IMR-90 (cell line): ENCODE results near the gene SERP2. TPM values are rescaled to one million over a fixed set of nuclear protein-coding genes. Genes with fewer than 3 reads are reported as not detected.

Experiments
- ATAC-seq: fragments of 200-7000 bp; cut with Tn5 transposase; 2 replicates; pipeline ENCODE4 v1.9.1; 2020; ENCODE audit warnings: low read depth, mild to moderate bottlenecking, moderate library complexity
- BruUV-seq: library from RNA; stranded (reverse); fragments of 400-500 nt; replicated peaks from 2 replicates; lab custom pipeline; 2021; lab: Mats Ljungman, UMichigan
- CTCF ChIA-PET: fragments of 300-600 bp; formaldehyde crosslinking; extraction: SDS; loops from one replicate; lab custom pipeline; 2021; ENCODE audit warnings: antibody characterized with exemption; lab: Yijun Ruan, JAX
- POLR2A ChIA-PET: fragments of 300-600 bp; sonication (Branson Sonifier 250); formaldehyde crosslinking; loops from one replicate; lab custom pipeline; 2022; ENCODE audit warnings: antibody characterized with exemption; ENCODE audit not compliant: unreplicated experiment; lab: Charles Lee
- DNase-seq: peaks from one replicate; pipeline ENCODE4 v3.0.0; 2013
- H2AFZ ChIP-seq: replicated peaks from 2 replicates; pipeline ENCODE3; 2013; ENCODE audit warnings: low read length, mild to moderate bottlenecking; ENCODE audit not compliant: poor library complexity
- H2AK5ac ChIP-seq: 2 replicates; pipeline ENCODE4 v1.6.1; 2013; ENCODE audit warnings: low read depth, low read length, inconsistent platforms
- H2AK9ac ChIP-seq: replicated peaks from 2 replicates; pipeline ENCODE3; 2013; ENCODE audit warnings: mild to moderate bottlenecking, low read depth, low read length, moderate library complexity; ENCODE audit not compliant: poor library complexity
- H2BK120ac ChIP-seq: 2 replicates; pipeline ENCODE4 v1.6.1; 2013; ENCODE audit warnings: low read depth, low read length, inconsistent platforms
- H2BK15ac ChIP-seq: 3 replicates; pipeline ENCODE4 v1.6.1; 2013; ENCODE audit warnings: low read depth, low read length, inconsistent platforms
- H2BK20ac ChIP-seq: 2 replicates; pipeline ENCODE4 v1.6.1; 2013; ENCODE audit warnings: low read depth, mild to moderate bottlenecking, inconsistent platforms, low read length, moderate library complexity
- H2BK5ac ChIP-seq: 2 replicates; pipeline ENCODE4 v1.6.1; 2013; ENCODE audit warnings: mild to moderate bottlenecking, low read depth, low read length, inconsistent platforms; ENCODE audit not compliant: poor library complexity, severe bottlenecking
- H3K14ac ChIP-seq: replicated peaks from 2 replicates; pipeline ENCODE4 v1.6.1; 2013; ENCODE audit warnings: low read depth, low read length, inconsistent platforms
- H3K18ac ChIP-seq: 2 replicates; pipeline ENCODE4 v1.6.1; 2013; ENCODE audit warnings: low read depth, low read length, control low read depth
- H3K23ac ChIP-seq: 2 replicates; pipeline ENCODE4 v1.6.1; 2013; ENCODE audit warnings: low read depth, low read length, inconsistent platforms
- H3K27ac ChIP-seq: 2 replicates; pipeline ENCODE4 v1.5.1; 2013; ENCODE audit warnings: mild to moderate bottlenecking, control low read depth, low read length; ENCODE audit not compliant: insufficient read depth
- H3K27me3 ChIP-seq: 2 replicates; pipeline ENCODE4 v1.6.1; 2013; ENCODE audit warnings: low read length; ENCODE audit not compliant: control insufficient read depth, insufficient read depth
- H3K36me3 ChIP-seq: 2 replicates; pipeline ENCODE4 v1.6.1; 2013; ENCODE audit warnings: low read length, mixed read lengths; ENCODE audit not compliant: control insufficient read depth, insufficient read depth
- H3K4ac ChIP-seq: 2 replicates; pipeline ENCODE4 v1.6.1; 2013; ENCODE audit warnings: low read depth, low read length, inconsistent platforms
- H3K4me1 ChIP-seq: 2 replicates; pipeline ENCODE4 v1.6.1; 2013; ENCODE audit warnings: low read length, mixed read lengths; ENCODE audit not compliant: control insufficient read depth, insufficient read depth
- H3K4me2 ChIP-seq: 2 replicates; pipeline ENCODE4 v1.6.1; 2013; ENCODE audit warnings: low read depth, mild to moderate bottlenecking, control low read depth, low read length, moderate library complexity
- H3K4me3 ChIP-seq: 2 replicates; pipeline ENCODE4 v1.5.1; 2013; ENCODE audit warnings: low read depth, mild to moderate bottlenecking, control low read depth, low read length, moderate library complexity; ENCODE audit not compliant: insufficient read depth
- H3K56ac ChIP-seq: 2 replicates; pipeline ENCODE4 v1.6.1; 2013; ENCODE audit warnings: low read length, inconsistent platforms; ENCODE audit not compliant: insufficient read depth; ENCODE audit errors: extremely low read depth
- H3K79me1 ChIP-seq, 2 experiments: 2 replicates each; pipeline ENCODE4 v1.6.1; 2013; ENCODE audit warnings: low read length in 2 of 2, inconsistent platforms in 1 of 2, low read depth in 1 of 2
- H3K9ac ChIP-seq: 2 replicates; pipeline ENCODE4 v1.6.1; 2013; ENCODE audit warnings: low read depth, low read length, control low read depth
- H3K9me1 ChIP-seq: 2 replicates; pipeline ENCODE4 v1.6.1; 2013; ENCODE audit warnings: low read length, inconsistent platforms; ENCODE audit not compliant: insufficient read depth
- H3K9me3 ChIP-seq: 2 replicates; pipeline ENCODE4 v1.6.1; 2013; ENCODE audit warnings: low read length; ENCODE audit not compliant: control insufficient read depth, insufficient read depth
- H4K20me1 ChIP-seq: 2 replicates; pipeline ENCODE4 v1.6.1; 2013; ENCODE audit warnings: low read length, inconsistent platforms; ENCODE audit not compliant: insufficient read depth
- H4K5ac ChIP-seq: 2 replicates; pipeline ENCODE4 v1.6.1; 2013; ENCODE audit warnings: mild to moderate bottlenecking, low read depth, low read length, control low read depth
- H4K8ac ChIP-seq, 2 experiments: 2 replicates each; pipeline ENCODE4 v1.6.1; 2013; ENCODE audit warnings: low read depth in 2 of 2, low read length in 2 of 2, control low read depth in 1 of 2, inconsistent platforms in 1 of 2
- H4K91ac ChIP-seq: 2 replicates; pipeline ENCODE4 v1.6.1; 2013; ENCODE audit warnings: low read depth, low read length, inconsistent platforms; ENCODE audit not compliant: insufficient read depth
- BHLHE40 ChIP-seq: fragments of 150-350 bp; IDR thresholded peaks from 2 replicates; pipeline ENCODE4 v1.6.1; 2016; ENCODE audit warnings: mild to moderate bottlenecking, low read depth, low read length
- CEBPB ChIP-seq: IDR thresholded peaks from 2 replicates; pipeline ENCODE4 v1.6.1; 2012; ENCODE audit warnings: low read depth, low read length, improper control_type of control experiment
- CHD1 ChIP-seq: IDR thresholded peaks from 2 replicates; pipeline ENCODE4 v1.6.1; 2012; ENCODE audit warnings: low read depth, low read length, improper control_type of control experiment
- FOS ChIP-seq: fragments of 150-350 bp; IDR thresholded peaks from 2 replicates; pipeline ENCODE4 v1.6.1; 2016; ENCODE audit warnings: low read depth, low read length
- MAFK ChIP-seq: IDR thresholded peaks from 2 replicates; pipeline ENCODE4 v1.6.1; 2012; ENCODE audit warnings: low read depth, low read length, improper control_type of control experiment
- MAZ ChIP-seq: IDR thresholded peaks from 2 replicates; pipeline ENCODE4 v1.6.1; 2012; ENCODE audit warnings: low read depth, mild to moderate bottlenecking, low read length, improper control_type of control experiment, moderate library complexity, borderline replicate concordance
- MXI1 ChIP-seq: IDR thresholded peaks from 2 replicates; pipeline ENCODE4 v1.6.1; 2012; ENCODE audit warnings: low read depth, mild to moderate bottlenecking, low read length, moderate library complexity, borderline replicate concordance
- NFE2L2 ChIP-seq: fragments of 150-350 bp; IDR thresholded peaks from 2 replicates; pipeline ENCODE4 v1.6.1; 2016; ENCODE audit warnings: low read depth, mild to moderate bottlenecking, low read length
- POLR2A ChIP-seq: IDR thresholded peaks from 2 replicates; pipeline ENCODE4 v1.6.1; 2012; ENCODE audit warnings: mild to moderate bottlenecking, low read depth, low read length
- RAD21 ChIP-seq: IDR thresholded peaks from 2 replicates; pipeline ENCODE4 v1.6.1; 2012; ENCODE audit warnings: low read length, improper control_type of control experiment
- RCOR1 ChIP-seq: IDR thresholded peaks from 2 replicates; pipeline ENCODE4 v1.6.1; 2012; ENCODE audit warnings: mild to moderate bottlenecking, low read length, improper control_type of control experiment; ENCODE audit not compliant: insufficient replicate concordance
- RFX5 ChIP-seq: IDR thresholded peaks from 2 replicates; pipeline ENCODE4 v1.8.0; 2012; ENCODE audit warnings: low read depth, mild to moderate bottlenecking, low read length, moderate library complexity
- SMC3 ChIP-seq: fragments of 150-350 bp; IDR thresholded peaks from 2 replicates; pipeline ENCODE4 v1.6.1; 2016; ENCODE audit warnings: low read depth, mild to moderate bottlenecking, antibody characterized with exemption, low read length, moderate library complexity
- WGBS, 2 experiments: methylation state at CpG; one replicate each; pipeline versions ENCODE4 v1.1.5 to v1.1.7; 2013; ENCODE audit warnings: missing lambda C conversion rate in 2 of 2; ENCODE audit not compliant: insufficient read length in 1 of 2; ENCODE audit errors: extremely low coverage in 2 of 2; 5-methylcytosine and 5-hydroxymethylcytosine counted together
- dilution Hi-C: fragments of 300-500 bp; cut with HindIII; formaldehyde crosslinking; loops from one replicate; pipeline ENCODE4 v1.14.3; 2018; ENCODE audit warnings: low sequenced_read_pairs; ENCODE audit not compliant: unreplicated experiment
- in situ Hi-C: fragments of 300-500 bp; cut with MboI; formaldehyde crosslinking; loops from 3 replicates; pipeline ENCODE4 v1.14.3; 2019; ENCODE audit warnings: low sequenced_read_pairs, inconsistent platforms, mixed read lengths
- intact Hi-C: fragments of 100-400 bp; cut with micrococcal nuclease; formaldehyde crosslinking; loops from 2 replicates; pipeline ENCODE4 v1.10.0; 2022
- polyA plus RNA-seq, 3 experiments: library from polyadenylated mRNA; depleted of rRNA; stranded (reverse); fragments of >200 nt; gene quantifications; 2 replicates each; pipeline ENCODE4 v1.2.3, GENCODE V29; 2012; ENCODE audit warnings: low replicate concordance in 1 of 3
- total RNA-seq: library from RNA; depleted of rRNA; stranded (reverse); fragments of >200 nt; gene quantifications from 2 replicates; pipeline ENCODE4 v1.2.3, GENCODE V29; 2012
- TF ChIP-seq, protein P1 (sequence below): conservative IDR thresholded peaks from 2 replicates; pipeline ENCODE4 v1.5.1; 2012; ENCODE audit warnings: mild to moderate bottlenecking, low read depth, low read length, improper control_type of control experiment
- TF ChIP-seq, protein P2 (sequence below): fragments of 150-350 bp; IDR thresholded peaks from 2 replicates; pipeline ENCODE4 v1.6.1; 2017; ENCODE audit warnings: mild to moderate bottlenecking, antibody characterized with exemption, low read length, low read depth
- TF ChIP-seq, protein P3 (sequence below): fragments of 150-350 bp; IDR thresholded peaks from 2 replicates; pipeline ENCODE4 v1.6.1; 2016; ENCODE audit warnings: low read depth, mild to moderate bottlenecking, low read length, moderate library complexity, borderline replicate concordance

SERP2 gene
- total and polyA plus RNA-seq, 2 of the 4 experiments (the other 2 are of a cell fraction) = 0.54 to 1.4 TPM

DNA sequence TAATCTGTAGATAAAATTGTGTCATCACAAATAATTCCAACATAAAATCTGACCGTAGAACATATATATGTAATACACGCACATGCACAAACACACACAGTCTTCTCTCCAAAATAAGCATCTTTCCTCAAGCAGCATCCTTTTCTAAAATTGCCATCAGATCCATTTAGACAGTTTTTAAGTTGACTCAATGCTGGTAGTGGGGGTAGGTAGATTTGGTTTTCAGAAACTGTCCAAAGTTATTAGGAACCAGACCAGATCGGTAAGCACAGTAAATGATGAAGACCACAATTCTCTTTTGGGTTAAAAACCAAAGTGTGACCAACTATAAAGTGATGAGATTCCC, 64.6 kb downstream of the SERP2 start:
- Histone ChIP-seq H4K91ac (no peak overlapping the region), H3K4me2 (no peak overlapping the region), H4K20me1 (peaks cover 18% of the 10 kb centered on the region), H3K36me3 (peaks cover 8% of the 10 kb centered on the region), H4K5ac (no peak overlapping the region), H3K27ac (no peak overlapping the region), H3K4ac (no peak overlapping the region), H3K23ac (no peak overlapping the region), H2BK20ac (no peak overlapping the region), H3K27me3 (no peaks in the 10 kb centered on the region), H3K18ac (no peak overlapping the region), H2BK120ac (no peak overlapping the region), H2AK9ac (no peak overlapping the region), H2BK5ac (no peak overlapping the region), H2BK15ac (no peak overlapping the region), H3K9me3 (no peaks in the 10 kb centered on the region), H3K9me1 (peaks cover 3% of the 10 kb centered on the region; the same call in 1 of the 2 replicates), H2AK5ac (no peak overlapping the region), H3K14ac (no peak overlapping the region), H3K56ac (no peak overlapping the region), H3K79me1 (peaks cover 12 to 43% of the 10 kb centered on the region in 2 experiments), H3K4me3 (no peak overlapping the region), H4K8ac (no peak overlapping the region), H3K9ac (no peak overlapping the region), H3K4me1 (peaks cover 9% of the 10 kb centered on the region), H2AFZ (no peak overlapping the region)
- ATAC-seq (no peak), DNase-seq (no peak)
- no TSS peak for BruUV-seq
- intact Hi-C loops (loop anchor here (1.0 to 5.0 kb wide), 3 partner anchors 131 to 530 kb away; no protein-coding TSS in a partner anchor), in situ Hi-C loops (loop anchor here (5.0 to 10.0 kb wide), 3 partner anchors 203 to 531 kb away; no protein-coding TSS in a partner anchor), dilution Hi-C loops (no loop called here)
- TF ChIP-seq, protein P1, sequence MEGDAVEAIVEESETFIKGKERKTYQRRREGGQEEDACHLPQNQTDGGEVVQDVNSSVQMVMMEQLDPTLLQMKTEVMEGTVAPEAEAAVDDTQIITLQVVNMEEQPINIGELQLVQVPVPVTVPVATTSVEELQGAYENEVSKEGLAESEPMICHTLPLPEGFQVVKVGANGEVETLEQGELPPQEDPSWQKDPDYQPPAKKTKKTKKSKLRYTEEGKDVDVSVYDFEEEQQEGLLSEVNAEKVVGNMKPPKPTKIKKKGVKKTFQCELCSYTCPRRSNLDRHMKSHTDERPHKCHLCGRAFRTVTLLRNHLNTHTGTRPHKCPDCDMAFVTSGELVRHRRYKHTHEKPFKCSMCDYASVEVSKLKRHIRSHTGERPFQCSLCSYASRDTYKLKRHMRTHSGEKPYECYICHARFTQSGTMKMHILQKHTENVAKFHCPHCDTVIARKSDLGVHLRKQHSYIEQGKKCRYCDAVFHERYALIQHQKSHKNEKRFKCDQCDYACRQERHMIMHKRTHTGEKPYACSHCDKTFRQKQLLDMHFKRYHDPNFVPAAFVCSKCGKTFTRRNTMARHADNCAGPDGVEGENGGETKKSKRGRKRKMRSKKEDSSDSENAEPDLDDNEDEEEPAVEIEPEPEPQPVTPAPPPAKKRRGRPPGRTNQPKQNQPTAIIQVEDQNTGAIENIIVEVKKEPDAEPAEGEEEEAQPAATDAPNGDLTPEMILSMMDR = no peak
- no peak for TF ChIP-seq RAD21
- no peak for TF ChIP-seq MAFK
- TF ChIP-seq FOS = no peak
- TF ChIP-seq, protein P2, sequence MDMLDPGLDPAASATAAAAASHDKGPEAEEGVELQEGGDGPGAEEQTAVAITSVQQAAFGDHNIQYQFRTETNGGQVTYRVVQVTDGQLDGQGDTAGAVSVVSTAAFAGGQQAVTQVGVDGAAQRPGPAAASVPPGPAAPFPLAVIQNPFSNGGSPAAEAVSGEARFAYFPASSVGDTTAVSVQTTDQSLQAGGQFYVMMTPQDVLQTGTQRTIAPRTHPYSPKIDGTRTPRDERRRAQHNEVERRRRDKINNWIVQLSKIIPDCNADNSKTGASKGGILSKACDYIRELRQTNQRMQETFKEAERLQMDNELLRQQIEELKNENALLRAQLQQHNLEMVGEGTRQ = no peak
- no peak for TF ChIP-seq POLR2A
- TF ChIP-seq CEBPB = no peak
- no peak for TF ChIP-seq RFX5
- no peak for TF ChIP-seq SMC3
- TF ChIP-seq MAZ = no peak
- TF ChIP-seq RCOR1 = no peak
- no peak for TF ChIP-seq CHD1
- no peak for TF ChIP-seq MXI1
- TF ChIP-seq, protein P3, sequence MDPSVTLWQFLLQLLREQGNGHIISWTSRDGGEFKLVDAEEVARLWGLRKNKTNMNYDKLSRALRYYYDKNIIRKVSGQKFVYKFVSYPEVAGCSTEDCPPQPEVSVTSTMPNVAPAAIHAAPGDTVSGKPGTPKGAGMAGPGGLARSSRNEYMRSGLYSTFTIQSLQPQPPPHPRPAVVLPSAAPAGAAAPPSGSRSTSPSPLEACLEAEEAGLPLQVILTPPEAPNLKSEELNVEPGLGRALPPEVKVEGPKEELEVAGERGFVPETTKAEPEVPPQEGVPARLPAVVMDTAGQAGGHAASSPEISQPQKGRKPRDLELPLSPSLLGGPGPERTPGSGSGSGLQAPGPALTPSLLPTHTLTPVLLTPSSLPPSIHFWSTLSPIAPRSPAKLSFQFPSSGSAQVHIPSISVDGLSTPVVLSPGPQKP = no peak
- no peak for TF ChIP-seq NFE2L2
- no peak for TF ChIP-seq BHLHE40
- CTCF ChIA-PET = interaction anchor here (1.2 kb wide), 1 partner anchor 247 kb away, joined by 4 read pairs; no protein-coding TSS in a partner anchor
- POLR2A ChIA-PET = no interaction called here
- WGBS, 2 experiments = no CpG with 5 or more reads among the region's 3 CpGs
